HG02623 (cell line): ENCODE data around the gene COL4A5.
A peak's percentile ranks its signal among the peaks of the same experiment; 100 is the strongest.
"Not testable (repeated sequence)": the region's sequence is repeated elsewhere in the genome, so short reads cannot be mapped to it uniquely, and the experiment has no call there.

ENCODE experiments used
- ATAC-seq: cut with Tn5 transposase; IDR thresholded peaks from one replicate; pipeline ENCODE4 v1.9.1; 2021; ENCODE audit warnings: moderate library complexity; ENCODE audit not compliant: unreplicated experiment

The COL4A5 gene

DNA sequence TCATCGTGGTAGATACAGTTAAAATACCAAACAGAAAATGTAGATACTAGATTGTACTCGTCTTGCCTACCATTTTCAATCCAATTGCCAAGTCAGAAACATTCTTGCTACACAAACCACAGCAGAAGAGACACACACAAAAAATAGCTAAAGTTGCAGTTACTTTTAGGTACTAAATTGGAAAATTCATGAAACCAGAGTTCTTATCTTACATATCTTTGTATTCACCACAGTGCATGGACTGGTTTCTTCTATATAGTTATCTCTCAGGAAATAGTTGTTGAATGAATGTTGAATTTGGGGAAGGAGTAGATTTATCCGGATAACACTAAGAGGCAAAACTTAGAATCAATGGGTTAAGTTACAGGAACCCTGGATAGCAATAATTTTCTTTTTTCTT is 14.2 kb downstream of the COL4A5 start:
- no peak for ATAC-seq

DNA sequence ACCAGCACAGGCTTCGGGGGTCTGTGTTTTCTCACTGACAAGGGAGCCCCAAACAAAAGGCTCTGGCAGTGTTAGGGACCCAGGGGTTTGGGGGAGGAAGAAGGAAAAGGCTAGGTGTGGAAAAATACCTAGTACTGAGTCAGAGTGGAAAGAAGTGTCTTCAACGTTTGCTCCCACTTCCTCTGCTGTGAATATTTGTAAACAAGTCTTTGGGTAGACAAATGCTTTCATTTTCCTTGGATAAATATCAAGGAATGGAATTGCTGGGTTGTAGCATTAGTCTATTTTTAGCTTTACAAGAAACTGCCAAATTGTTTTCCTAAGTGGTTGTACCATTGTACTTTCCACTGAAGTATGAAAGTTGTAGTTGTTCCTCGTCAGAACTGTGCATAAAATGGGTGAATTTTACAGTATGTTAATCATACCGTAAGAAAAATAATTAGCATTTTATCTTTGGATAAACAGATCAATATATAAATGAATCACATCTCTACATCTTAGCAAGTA is 17.4 kb downstream of the COL4A5 start:
- no peak for ATAC-seq

DNA sequence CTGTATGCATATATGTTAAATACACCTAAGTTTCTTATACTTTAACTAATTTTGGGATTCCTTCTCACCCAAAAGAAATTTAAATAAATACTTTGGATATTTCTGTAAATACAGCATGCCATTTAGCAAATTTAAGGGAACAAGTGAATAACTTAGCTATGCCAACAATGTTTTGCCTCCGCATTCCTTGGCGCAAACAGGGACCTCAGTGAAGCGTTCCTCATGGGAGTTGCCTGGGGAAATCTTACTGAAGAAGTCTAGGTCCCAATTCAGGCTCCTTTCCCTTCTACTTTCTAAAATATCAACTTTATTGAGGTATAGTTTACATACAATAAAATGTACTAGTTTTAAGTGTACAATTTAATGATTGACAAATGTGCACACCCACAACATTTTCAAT is 25.0 kb downstream of the COL4A5 start:
- ATAC-seq = no peak

DNA sequence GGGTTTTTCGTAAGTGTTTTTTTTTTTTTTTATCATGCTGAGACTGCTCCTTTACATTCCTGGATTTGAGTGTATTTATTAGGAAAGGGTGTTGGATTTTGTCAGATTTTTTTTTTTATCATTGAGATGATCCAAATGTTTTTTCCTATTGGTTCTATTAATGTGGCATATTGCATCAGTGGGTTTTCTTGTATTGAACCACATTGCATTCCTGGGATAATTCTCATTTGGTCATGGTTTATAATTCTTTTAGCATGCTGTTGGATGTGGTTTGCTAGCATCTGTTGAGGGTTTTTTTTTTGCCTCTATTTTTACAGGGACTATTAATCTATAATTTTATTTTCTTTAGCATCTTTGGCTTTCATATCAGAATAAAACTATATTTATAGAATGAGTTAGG is 28.8 kb downstream of the COL4A5 start:
- no peak for ATAC-seq

DNA sequence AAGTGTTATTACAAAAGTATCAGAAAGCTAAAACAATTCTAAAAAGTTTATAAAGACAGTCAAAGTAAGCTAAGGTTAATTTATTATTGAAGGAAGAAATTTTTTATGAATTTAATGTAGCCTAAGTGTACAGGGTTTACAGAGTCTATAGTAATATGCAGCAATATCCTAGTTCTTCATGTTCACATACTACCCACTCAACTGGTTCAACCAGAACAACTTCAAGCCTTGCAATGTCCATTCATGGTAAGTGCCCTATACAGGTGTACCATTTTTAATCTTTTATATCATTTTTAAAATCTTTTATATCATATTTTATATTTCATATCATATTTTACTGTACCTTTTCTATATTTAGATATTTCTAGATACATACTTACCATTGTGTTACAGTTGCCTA is 34.3 kb downstream of the COL4A5 start:
- ATAC-seq = no peak

DNA sequence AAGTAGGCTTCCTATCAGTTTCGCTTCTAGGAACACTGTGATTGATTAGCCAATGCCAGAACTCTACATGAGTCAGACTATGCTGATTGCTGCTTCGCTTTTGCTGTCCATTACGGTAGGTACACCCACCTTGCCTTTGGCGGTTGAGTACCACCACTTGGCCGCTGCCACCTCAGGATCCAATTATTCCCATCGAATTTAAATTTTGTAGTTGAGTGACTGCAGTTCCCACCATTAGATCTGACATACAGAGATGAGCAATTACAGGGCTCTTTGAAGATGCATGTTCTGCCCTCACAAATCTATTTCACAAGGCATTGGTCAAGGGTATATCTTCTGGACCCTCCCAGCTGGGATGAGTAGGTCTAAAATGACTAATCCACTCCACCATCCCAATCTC is 41.9 kb downstream of the COL4A5 start:
- not testable (repeated sequence) for ATAC-seq

DNA sequence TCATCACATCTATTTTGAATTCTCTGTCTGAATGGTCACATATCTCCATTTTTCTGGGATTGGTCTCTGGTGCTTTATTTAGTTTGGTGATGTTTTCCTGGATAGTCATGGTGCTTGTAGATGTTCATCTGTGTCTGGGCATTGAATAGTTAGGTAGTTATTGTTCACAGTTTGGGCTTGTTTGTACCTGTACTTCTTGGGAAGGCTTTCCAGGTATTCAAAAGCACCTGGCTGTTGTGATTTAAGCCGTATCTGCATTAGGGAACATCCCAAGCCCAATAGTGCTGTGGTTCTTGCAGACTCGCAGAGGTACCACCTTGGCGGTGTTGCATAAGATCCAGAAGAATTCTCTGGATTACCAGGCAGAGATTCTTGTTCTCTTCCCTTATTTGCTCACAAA is 44.6 kb downstream of the COL4A5 start:
- no peak for ATAC-seq

DNA sequence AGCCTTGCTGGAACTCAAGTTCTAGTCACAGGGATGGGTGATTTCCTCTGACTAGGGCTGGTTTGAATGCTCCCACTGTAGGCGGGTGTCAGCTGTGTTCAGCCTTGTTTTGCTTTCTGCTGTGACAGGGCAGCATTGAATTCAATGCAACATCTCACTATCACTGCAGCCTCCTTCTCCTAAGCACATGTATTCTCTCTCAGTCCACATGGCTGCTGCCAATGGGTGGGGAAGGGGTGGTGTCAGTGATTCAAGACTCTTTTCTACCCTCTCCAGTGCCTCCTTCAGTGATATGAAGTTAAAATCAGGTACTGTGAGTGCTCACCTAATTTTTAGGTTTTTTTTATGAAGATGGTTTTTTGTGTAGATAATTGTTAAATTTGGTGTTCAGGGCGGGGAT is 46.3 kb downstream of the COL4A5 start:
- ATAC-seq = no peak

DNA sequence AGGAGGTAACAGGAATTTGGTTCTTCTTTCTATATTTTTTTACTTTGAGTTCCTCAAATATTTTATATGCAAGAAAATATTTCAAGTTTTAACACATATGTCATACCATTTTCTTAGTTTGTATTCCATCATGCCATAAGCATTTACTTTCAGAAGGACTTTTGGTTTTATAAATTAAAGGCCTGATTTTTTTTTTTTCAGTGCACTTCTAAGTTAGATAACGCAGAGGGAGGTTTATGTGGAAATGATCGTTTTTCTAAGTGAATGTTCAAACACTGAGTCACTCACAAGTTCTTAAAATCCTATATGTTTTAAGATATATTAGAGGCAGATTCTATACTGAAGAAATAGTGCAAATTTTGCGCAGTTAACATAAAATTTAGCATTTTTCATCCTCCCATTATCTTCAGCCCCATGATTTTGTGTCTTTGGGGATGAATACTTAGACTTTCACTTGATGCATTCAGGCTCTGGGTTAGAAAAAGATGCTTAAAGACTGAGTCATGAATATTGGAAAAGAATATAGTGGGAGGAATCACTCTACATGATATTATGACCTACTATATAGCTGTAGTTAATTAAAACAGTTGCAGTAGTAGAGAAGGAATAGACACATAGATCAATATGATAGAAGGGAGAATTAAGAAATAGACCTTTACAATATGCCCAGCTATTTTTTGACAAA is 54.9 kb downstream of the COL4A5 start:
- no peak for ATAC-seq

DNA sequence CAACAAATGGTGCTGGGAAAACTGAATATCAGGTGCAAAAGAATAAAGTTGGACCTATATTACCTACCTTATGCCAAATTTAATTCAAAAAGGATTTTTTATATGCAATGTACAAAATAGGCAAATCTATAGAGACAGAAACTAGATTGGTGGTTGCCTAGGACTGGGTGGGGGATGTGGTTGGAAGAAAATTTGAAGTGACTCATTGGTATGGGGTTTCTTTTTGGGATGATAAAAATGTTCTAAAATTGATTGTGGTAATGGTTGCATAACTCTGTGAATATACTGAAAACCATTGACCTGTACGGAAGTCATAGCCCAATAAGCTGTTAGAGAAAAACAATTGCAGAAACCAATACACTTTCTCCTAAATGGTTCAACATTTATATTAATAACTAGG is 72.1 kb downstream of the COL4A5 start:
- ATAC-seq = no peak

DNA sequence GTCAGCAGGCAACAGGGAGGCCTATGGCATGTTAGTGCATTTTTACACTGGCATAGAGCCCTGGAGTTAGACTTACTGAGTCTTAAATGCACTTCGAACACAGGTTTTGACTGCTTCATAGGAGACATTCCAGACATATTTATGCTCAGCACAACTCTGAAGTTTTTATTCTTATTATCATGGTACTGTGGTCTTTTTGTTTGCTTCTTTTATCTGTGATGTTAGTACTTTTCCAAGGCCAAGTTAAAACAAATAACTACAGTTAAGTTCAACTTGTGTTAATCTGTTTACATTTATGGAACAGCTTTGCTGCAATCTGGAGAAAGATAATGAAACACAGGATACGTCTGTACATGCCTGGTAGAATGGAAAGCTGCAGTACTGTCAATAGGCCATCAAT is 76.5 kb downstream of the COL4A5 start:
- ATAC-seq = no peak

DNA sequence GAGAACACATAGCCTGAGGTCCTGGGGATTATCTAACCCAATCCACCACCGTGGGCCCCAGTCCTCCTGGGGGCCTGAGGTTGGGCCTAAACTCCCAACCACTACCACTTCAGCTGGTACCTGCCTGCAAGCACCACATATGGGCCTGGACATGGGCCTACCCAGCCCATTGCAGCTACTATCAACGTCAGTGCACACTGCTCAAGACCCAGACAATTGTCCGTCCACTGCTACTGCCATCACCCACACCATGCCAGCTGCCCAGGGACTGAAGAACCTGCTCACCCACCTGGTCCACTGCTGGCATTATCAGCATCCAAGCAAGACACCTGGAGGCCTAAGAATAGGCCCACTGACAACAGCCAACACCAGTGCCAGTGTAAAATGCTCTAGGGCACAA is 88.1 kb downstream of the COL4A5 start:
- ATAC-seq = no peak

DNA sequence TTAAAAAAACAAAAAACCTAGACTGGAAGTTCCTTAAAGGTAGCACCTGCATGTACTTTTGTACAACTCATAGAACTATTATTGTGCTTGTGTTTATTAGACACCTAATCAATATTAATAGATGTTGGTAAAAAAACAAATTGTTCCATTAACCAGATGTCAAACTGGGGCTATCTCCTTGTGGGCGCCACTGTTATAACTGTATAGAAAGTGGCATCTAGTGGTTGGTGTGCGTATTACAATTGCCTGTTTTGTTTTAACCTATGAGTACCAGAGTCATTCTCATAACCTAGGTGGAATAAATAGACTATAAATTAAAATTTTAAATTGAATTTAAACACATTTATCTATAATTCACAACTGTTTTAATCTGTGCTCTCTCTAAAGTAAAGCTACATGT is 97.4 kb downstream of the COL4A5 start:
- peak; percentile 94 for ATAC-seq

DNA sequence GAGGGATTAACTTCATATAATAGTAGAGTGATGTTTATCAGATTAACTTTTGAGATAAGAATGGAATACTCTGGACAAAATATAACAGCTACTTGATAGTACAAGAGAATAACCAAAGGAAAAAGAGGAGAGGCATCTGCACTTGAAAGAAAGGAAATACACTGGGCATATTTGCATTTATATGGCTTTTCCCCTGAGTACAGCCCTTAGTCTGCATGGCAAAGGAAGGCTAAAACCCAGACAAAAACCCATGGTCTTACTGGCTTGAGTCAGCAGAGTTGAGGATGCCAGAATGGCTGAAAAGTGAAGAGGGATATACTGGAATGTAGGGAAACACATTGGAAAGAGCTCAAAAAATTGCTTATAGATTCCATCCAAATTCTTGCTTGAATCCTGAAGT is 101.6 kb downstream of the COL4A5 start:
- no peak for ATAC-seq

DNA sequence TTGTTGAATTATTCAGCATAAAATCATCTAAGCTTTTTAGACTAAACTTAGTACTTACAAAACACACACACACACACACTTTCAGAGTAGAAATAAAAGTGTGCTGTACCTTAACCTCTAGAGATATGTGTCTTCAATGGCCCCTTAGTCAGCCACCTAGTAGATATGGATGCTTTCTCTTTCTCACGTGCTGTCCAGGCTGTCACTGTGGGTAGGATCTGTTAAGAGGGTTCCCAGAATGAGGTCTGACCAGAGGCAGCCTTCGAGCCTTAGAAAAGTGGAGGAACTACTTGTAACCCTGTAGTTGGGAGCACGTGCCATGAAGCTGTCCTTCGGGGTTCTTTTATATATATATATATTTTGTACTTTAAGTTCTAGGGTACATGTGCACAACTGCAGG is 117.9 kb downstream of the COL4A5 start:
- ATAC-seq = no peak

DNA sequence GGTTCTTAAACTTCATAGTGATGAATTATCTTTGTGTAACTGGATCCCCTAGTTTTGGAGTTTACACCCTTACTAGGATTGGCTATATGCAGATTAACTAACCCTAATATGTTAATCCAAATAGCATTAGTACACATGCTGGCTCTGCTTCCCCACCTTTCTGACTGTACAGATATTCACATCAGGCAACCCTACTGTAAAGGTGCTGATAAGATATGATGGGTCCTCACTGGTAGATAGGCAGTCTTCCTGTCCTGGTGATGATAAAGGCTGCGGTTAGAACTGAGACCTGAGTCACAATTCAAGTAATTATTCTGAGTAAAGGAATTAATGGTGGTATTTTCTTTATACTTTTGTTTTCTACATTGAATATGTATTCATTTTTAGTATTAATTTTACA is 118.6 kb downstream of the COL4A5 start:
- no peak for ATAC-seq

DNA sequence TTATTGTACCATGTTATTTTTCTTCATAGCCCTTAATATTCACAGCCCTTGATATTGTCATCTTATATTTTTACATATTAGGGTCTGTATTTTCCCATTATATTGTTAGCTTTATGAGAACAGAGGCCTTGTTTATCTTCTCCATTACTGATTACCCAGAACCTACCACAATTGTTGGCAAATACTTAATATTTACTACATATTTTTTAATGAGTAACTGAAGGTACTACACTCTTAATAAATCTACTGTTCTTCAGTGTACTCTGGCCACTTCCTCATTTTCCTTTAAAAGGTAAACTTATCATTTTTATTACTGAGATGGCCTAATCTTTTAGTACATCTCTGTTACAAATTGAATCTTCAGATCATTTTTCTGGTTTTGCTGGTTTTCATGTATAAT is 133.5 kb downstream of the COL4A5 start:
- ATAC-seq = no peak

DNA sequence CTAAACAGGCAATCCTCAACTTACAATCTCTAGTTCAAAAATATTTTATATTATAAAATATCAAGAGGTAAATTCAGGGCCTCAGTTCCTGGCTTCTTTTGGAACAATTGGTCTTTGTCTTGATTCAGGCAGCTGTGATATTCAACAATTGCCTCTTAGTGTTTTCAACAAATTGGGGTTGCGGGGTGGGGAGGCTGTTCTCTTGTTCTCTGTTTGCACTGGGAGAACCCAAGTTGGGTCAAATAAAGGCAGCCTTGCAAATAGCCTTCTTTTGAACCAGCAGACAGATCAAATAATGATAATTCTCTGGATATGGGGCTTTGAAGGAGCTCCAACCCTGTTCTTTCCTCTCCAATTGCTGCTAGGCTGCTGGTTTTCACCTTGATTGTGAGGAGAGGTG is 142.5 kb downstream of the COL4A5 start:
- ATAC-seq = no peak

DNA sequence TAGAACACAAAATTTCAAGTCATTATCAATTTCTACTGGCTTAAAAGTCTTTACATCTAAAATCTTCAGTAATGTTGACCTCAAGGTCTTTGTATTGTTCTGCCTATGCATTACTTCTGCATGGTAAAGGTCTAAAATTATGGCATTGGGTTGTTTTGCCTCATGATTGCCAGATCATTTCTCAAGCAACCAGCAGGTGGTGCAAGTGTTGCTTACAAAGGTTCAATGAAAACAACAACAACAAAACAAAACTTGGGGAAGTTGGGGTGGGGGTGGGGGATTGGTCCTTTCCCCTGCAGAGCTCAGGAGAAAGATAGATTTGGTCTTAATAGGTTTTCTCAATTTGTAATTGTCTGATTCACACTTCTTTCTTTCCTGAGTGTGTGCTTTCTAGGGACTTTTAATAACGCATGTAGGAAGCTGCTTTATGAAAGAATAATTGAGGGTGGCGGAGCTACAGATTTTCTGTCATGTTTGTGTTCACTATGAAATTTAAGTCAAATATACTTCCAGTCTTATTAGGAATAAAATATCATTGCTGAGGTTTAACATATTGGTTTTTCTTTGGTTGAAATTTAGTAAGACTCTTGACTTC is 145.1 kb downstream of the COL4A5 start:
- ATAC-seq = no peak

DNA sequence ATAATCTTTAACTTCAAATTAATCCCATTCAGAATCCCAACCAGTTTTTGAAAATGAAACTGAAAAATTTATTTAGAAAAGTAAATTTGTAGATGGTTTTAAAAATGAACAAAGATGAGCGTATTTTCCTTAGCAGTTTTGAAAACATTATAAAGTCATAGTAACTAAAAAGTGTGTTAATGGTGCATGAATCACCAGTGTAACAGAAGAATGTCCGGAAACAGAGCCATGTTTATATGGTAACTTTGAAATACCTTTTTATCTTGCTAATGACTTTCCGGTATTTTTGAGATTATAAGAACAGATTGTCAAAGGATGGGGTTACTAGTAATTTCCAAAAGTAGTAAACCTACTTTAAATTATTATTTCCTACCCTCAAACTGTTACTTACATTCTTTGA is 150.9 kb downstream of the COL4A5 start:
- ATAC-seq = no peak

DNA sequence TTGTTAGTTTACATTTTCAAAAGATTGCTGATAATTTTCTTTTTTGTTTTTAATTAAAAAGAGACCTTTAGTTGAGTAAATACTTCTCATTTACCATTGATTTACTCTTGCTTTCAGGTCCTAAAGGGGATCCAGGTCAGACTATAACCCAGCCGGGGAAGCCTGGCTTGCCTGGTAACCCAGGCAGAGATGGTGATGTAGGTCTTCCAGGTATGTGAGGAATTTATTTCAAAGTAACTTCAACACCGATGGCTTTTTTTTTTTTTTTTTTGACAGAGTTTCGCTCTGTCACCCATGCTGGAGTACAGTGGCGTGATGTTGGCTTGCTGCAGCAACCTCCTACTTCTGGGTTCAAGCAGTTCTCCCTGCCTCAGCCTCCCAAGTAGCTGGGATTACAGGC is 161.6 kb downstream of the COL4A5 start:
- ATAC-seq = no peak

DNA sequence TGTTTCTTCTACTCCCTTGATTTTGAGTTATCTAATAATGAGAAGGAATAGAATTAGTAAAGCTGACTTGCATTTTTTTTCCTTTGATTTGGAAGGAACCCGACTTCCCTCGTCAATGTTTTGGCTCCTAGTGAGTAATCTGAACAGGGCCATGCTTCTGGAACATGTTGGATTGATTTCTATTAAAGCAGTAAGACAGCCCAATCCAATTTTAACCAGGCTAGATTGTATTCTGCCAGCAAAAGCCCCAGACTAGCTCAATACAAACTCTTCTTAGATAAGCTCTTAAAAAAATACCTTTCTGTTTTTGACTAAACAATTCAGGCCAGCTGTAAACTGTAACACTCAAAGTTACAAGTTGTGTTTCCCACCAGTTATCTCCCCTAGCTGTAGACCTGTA is 170.5 kb downstream of the COL4A5 start:
- no peak for ATAC-seq

DNA sequence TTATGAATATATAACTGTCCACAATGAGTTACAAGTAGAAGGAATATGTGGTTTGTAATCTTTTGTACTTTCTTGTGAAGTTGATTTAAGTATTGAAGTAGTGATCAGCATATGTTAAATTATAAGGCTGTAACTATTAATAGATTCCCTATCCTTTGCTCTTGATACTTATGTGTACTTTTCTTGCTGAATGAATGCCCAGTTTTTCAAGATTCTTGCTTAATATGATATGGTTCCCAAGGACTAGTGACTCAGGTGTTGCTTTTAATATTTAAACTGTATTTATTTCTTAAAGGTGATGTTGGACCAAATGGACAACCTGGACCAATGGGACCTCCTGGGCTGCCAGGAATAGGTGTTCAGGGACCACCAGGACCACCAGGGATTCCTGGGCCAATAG is 175.0 kb downstream of the COL4A5 start:
- ATAC-seq = no peak
